ENCODE results near the gene ATP8A2.

ATP8A2 gene

GRCh38 chr13:25493931-25494640, 122.3 kb downstream of the ATP8A2 start:
- no peak for TF ChIP-seq CTCF (IDR thresholded peaks at IDR 0.05; ENCODE audit: low read length, missing control alignments)
- H3K4me3 ChIP-seq (replicated peaks; ENCODE audit: low read depth, low read length), result no peak overlapping the region
- DNase-seq (ENCODE audit: low read depth), result no peak

- H3K4me3 ChIP-seq (replicated peaks; ENCODE audit: low read depth, low read length), result no peak overlapping the region
- no peak for TF ChIP-seq CTCF (IDR thresholded peaks at IDR 0.05; ENCODE audit: low read length, missing control alignments)
- DNase-seq (ENCODE audit: low read depth), result no peak
These were observed 123.1 kb downstream of the ATP8A2 start for GRCh38 chr13:25494698-25495411.

GRCh38 chr13:25501231-25501630, 129.5 kb downstream of the ATP8A2 start:
- no peak for DNase-seq (ENCODE audit: low read depth)
- H3K4me3 ChIP-seq (replicated peaks; ENCODE audit: low read depth, low read length), result no peak overlapping the region
- TF ChIP-seq CTCF (IDR thresholded peaks at IDR 0.05; ENCODE audit: low read length, missing control alignments), result no peak

- no peak for TF ChIP-seq CTCF (IDR thresholded peaks at IDR 0.05; ENCODE audit: low read length, missing control alignments)
These were observed 130.3 kb downstream of the ATP8A2 start for GRCh38 chr13:25502031-25502430.

GRCh38 chr13:25502551-25502950, 130.8 kb downstream of the ATP8A2 start:
- DNase-seq (ENCODE audit: low read depth), result no peak
- H3K4me3 ChIP-seq (replicated peaks; ENCODE audit: low read depth, low read length), result no peak overlapping the region
- no peak for TF ChIP-seq CTCF (IDR thresholded peaks at IDR 0.05; ENCODE audit: low read length, missing control alignments)

More at GRCh38 chr13:25502031-25502430, 130.3 kb downstream of the ATP8A2 start:
- no peak for DNase-seq (ENCODE audit: low read depth)
- no peak overlapping the region for H3K4me3 ChIP-seq (replicated peaks; ENCODE audit: low read depth, low read length)

- no peak for TF ChIP-seq CTCF (IDR thresholded peaks at IDR 0.05; ENCODE audit: low read length, missing control alignments)
- no peak for DNase-seq (ENCODE audit: low read depth)
- H3K4me3 ChIP-seq (replicated peaks; ENCODE audit: low read depth, low read length), result no peak overlapping the region
These were observed 132.1 kb downstream of the ATP8A2 start for GRCh38 chr13:25503856-25504255.
